ENCODE data around the gene KLF3. TPM values are rescaled to one million over a fixed set of nuclear protein-coding genes. Genes with fewer than 3 reads are reported as not detected.

The KLF3 gene
- total and polyA plus RNA-seq, 9 of the 15 experiments (the other 6 are each of a cell fraction or from before 2014, with no cell fraction given): 9.9 to 47.2 (median 18.1) TPM

GRCh38 chr4:38621028-38621684 is 42.8 kb upstream of the KLF3 start (continued):
- TF ChIP-seq ELF4 (CRISPR knock-in tag; IDR thresholded peaks at IDR 0.05) (no peak), TCFL5 (CRISPR knock-in tag; conservative IDR thresholded peaks at IDR 0.05) (no peak), SIRT6 (IDR thresholded peaks at IDR 0.05; ENCODE audit: low read depth, low read length) (no peak), PCBP2 (IDR thresholded peaks at IDR 0.05; ENCODE audit: low read depth, low read length, poor library complexity, severe bottlenecking) (no peak), ESRRB (CRISPR knock-in tag; IDR thresholded peaks at IDR 0.05; ENCODE audit: borderline replicate concordance) (no peak), ZNF77 (CRISPR knock-in tag; IDR thresholded peaks at IDR 0.05) (no peak), ZKSCAN8 (CRISPR knock-in tag; IDR thresholded peaks at IDR 0.05) (0 out of 2 replicates have a peak, but pooled peaks have one; percentile 33), RBBP5 (IDR thresholded peaks at IDR 0.05; ENCODE audit: borderline replicate concordance, insufficient read depth, low read length, poor library complexity, severe bottlenecking) (peak; percentile 63), ZNF282 (CRISPR knock-in tag; IDR thresholded peaks at IDR 0.05) (no peak), RUNX1 (IDR thresholded peaks at IDR 0.05; ENCODE audit: low read depth) (no peak), E2F3 (CRISPR knock-in tag; IDR thresholded peaks at IDR 0.05) (no peak), FOXJ3 (CRISPR knock-in tag; IDR thresholded peaks at IDR 0.05) (no peak)
- TF ChIP-seq, protein P1, sequence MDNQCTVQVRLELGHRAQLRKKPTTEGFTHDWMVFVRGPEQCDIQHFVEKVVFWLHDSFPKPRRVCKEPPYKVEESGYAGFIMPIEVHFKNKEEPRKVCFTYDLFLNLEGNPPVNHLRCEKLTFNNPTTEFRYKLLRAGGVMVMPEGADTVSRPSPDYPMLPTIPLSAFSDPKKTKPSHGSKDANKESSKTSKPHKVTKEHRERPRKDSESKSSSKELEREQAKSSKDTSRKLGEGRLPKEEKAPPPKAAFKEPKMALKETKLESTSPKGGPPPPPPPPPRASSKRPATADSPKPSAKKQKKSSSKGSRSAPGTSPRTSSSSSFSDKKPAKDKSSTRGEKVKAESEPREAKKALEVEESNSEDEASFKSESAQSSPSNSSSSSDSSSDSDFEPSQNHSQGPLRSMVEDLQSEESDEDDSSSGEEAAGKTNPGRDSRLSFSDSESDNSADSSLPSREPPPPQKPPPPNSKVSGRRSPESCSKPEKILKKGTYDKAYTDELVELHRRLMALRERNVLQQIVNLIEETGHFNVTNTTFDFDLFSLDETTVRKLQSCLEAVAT (IDR thresholded peaks at IDR 0.05): no peak
- TF ChIP-seq, protein P2, sequence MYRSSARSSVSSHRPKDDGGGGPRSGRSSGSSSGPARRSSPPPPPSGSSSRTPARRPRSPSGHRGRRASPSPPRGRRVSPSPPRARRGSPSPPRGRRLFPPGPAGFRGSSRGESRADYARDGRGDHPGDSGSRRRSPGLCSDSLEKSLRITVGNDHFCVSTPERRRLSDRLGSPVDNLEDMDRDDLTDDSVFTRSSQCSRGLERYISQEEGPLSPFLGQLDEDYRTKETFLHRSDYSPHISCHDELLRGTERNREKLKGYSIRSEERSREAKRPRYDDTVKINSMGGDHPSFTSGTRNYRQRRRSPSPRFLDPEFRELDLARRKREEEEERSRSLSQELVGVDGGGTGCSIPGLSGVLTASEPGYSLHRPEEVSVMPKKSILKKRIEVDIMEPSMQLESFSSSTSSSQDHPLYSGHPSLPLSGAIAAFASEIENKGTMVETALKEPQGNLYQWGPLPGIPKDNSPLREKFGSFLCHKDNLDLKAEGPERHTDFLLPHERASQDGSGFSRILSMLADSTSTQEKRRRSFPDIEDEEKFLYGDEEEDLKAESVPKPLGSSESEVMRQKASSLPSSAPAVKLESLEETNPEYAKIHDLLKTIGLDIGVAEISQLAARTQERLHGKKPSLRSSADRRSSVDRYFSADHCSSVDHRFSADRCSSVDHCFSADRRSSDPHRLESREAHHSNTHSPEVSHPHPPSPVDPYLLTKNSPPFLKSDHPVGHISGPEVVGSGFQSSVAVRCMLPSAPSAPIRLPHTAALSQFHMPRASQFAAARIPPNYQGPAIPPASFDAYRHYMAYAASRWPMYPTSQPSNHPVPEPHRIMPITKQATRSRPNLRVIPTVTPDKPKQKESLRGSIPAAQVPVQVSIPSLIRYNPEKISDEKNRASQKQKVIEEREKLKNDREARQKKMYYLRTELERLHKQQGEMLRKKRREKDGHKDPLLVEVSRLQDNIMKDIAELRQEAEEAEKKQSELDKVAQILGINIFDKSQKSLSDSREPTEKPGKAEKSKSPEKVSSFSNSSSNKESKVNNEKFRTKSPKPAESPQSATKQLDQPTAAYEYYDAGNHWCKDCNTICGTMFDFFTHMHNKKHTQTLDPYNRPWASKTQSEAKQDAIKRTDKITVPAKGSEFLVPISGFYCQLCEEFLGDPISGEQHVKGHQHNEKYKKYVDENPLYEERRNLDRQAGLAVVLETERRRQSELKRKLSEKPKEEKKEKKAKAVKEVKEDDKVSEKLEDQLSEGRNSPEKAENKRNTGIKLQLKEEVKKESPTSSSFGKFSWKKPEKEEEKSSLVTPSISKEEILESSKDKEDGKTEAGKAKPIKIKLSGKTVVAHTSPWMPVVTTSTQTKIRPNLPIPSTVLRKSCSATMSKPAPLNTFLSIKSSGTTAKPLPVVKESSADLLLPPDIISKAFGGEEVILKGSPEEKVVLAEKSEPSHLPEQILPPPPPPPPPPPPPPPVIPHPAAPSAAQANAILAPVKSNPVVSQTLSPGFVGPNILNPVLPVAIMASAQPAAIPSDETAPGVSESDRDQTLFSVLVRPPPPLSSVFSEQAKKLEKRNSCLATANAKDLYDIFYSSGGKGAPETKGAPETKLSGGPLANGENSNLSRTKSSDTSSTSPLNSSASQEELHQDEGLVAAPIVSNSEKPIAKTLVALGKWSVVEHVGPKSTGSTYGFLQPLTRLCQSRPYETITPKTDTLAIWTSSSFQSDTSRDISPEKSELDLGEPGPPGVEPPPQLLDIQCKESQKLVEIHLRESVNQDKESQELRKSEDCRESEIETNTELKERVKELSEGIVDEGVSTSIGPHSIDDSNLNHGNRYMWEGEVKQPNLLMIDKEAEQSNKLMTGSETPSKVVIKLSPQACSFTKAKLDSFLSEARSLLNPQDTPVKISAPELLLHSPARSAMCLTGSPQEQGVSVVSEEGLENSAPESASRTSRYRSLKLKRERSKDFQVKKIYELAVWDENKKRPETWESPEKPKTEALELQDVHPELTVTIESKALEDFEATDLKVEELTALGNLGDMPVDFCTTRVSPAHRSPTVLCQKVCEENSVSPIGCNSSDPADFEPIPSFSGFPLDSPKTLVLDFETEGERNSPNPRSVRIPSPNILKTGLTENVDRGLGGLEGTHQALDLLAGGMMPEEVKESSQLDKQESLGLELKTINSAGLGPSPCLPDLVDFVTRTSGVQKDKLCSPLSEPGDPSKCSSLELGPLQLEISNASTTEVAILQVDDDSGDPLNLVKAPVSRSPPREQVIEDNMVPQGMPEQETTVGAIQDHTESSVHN (IDR thresholded peaks at IDR 0.05; ENCODE audit: borderline replicate concordance in 1 of 2, low read depth in 1 of 2): peak in 1 of 2 experiments; percentile 74; a peak in 2 of 4 replicates
- TF ChIP-seq, protein P3, sequence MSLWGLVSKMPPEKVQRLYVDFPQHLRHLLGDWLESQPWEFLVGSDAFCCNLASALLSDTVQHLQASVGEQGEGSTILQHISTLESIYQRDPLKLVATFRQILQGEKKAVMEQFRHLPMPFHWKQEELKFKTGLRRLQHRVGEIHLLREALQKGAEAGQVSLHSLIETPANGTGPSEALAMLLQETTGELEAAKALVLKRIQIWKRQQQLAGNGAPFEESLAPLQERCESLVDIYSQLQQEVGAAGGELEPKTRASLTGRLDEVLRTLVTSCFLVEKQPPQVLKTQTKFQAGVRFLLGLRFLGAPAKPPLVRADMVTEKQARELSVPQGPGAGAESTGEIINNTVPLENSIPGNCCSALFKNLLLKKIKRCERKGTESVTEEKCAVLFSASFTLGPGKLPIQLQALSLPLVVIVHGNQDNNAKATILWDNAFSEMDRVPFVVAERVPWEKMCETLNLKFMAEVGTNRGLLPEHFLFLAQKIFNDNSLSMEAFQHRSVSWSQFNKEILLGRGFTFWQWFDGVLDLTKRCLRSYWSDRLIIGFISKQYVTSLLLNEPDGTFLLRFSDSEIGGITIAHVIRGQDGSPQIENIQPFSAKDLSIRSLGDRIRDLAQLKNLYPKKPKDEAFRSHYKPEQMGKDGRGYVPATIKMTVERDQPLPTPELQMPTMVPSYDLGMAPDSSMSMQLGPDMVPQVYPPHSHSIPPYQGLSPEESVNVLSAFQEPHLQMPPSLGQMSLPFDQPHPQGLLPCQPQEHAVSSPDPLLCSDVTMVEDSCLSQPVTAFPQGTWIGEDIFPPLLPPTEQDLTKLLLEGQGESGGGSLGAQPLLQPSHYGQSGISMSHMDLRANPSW (CRISPR knock-in tag; IDR thresholded peaks at IDR 0.05): no peak

Data from K562 (cell line).